NT2/D1 (cell line): ENCODE results near the gene C2CD3.

ENCODE experiments used
- SUZ12 ChIP-seq: IDR thresholded peaks from 2 replicates; pipeline ENCODE4 v1.6.1; 2011; ENCODE audit not compliant: insufficient read length, insufficient read depth; ENCODE audit errors: extremely low read depth
- ZNF274 ChIP-seq: IDR thresholded peaks from 2 replicates; pipeline ENCODE4 v1.6.1; 2011; ENCODE audit warnings: mild to moderate bottlenecking, low read depth, low read length

DNA sequence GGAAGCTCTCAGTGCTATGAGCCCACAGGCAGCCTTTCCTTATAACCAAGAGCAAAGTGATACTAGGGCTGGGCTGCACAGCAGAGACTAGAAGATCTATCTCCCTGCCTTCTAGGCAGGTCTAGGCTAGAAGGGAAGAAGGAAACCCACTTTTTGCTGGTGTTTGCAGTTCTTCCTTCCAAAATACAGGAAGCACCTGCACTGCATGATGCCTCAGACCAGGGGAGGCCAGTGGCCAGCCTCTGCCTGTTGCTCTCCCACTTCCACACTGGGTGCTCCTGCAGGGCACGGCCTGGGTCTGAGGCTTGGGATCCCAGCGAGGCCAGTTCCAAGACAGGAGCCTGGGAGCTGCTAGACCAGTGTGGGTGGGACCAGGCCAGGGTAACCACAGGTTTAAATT lies 155.9 kb downstream of the C2CD3 start:
- TF ChIP-seq ZNF274: no peak
- no peak for TF ChIP-seq SUZ12
